Measurements from ENCODE around the gene GAB2.

- TF ChIP-seq CTCF (IDR thresholded peaks at IDR 0.05): no peak
- no peak for TF ChIP-seq POLR2A (IDR thresholded peaks at IDR 0.05)
Measured at GRCh38 chr11:78450866-78451265, 33.2 kb upstream of the GAB2 start.

Measured in suprapubic skin (tissue), 3 donors.